Subcutaneous abdominal adipose tissue (tissue), 5 donors: Measurements from ENCODE around the gene TLE7.

Source experiments
- H3K27ac ChIP-seq: one replicate; pipeline ENCODE4 v1.7.0; 2013; ENCODE audit warnings: low read depth, mild to moderate bottlenecking, inconsistent platforms, low read length, moderate library complexity
- H3K27me3 ChIP-seq, 5 donors: one replicate each; pipeline ENCODE4 v1.7.0; 2013; ENCODE audit warnings: low read length in 5 of 5, inconsistent platforms in 1 of 5; ENCODE audit not compliant: control insufficient read depth in 5 of 5, insufficient read depth in 4 of 5
- H3K36me3 ChIP-seq, 5 donors: one replicate each; pipeline ENCODE4 v1.7.0; 2013; ENCODE audit warnings: low read length in 5 of 5; ENCODE audit not compliant: control insufficient read depth in 5 of 5, insufficient read depth in 5 of 5
- H3K4me1 ChIP-seq, 5 donors: one replicate each; pipeline ENCODE4 v1.7.0; 2013; ENCODE audit warnings: low read length in 5 of 5, mild to moderate bottlenecking in 3 of 5, moderate library complexity in 1 of 5; ENCODE audit not compliant: control insufficient read depth in 5 of 5, insufficient read depth in 5 of 5
- H3K4me3 ChIP-seq, 5 donors: one replicate each; pipeline ENCODE4 v1.7.0; 2013; ENCODE audit warnings: low read length in 5 of 5, low read depth in 1 of 5
- H3K9ac ChIP-seq, 5 donors: one replicate each; pipeline ENCODE4 v1.7.0; 2013; ENCODE audit warnings: low read length in 5 of 5, mild to moderate bottlenecking in 4 of 5, moderate library complexity in 3 of 5
- H3K9me3 ChIP-seq, 5 donors: one replicate each; pipeline ENCODE4 v1.7.0; 2013; ENCODE audit warnings: low read length in 5 of 5; ENCODE audit not compliant: control insufficient read depth in 5 of 5
- donor health status: healthy.
- donor health status: healthy.
- donor health status: healthy.
- donor health status: healthy.
- donor health status: healthy.

TLE7 gene

DNA sequence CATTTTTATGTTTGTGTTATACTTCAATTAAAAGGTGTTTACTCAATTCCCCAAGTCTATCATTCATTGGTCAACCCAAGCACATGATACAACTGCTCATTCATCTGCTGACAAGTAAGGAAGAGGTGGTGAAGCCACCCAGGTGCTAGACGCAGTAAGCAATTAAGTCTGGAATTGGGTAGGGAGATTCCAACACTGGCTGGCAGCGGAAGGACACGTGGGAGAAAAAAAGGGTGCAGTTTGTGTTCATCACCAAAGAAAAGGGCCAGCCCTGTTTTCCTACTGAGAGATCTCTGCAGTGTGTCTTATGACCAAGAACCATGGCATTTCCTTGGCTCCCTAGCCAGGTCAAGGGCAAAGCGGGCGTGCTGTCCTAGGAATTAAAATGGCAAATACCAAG lies 32.0 kb upstream of the TLE7 start:
- H3K27me3 ChIP-seq, result no peaks in the 10 kb centered on the region
- no peak overlapping the region for H3K9ac ChIP-seq
- no peaks in the 10 kb centered on the region for H3K9me3 ChIP-seq
- no peaks in the 10 kb centered on the region for H3K4me1 ChIP-seq
- H3K36me3 ChIP-seq, result peaks cover 37 to 74% (median 54%) of the 10 kb centered on the region in 5 donors
- H3K4me3 ChIP-seq, result no peak overlapping the region
- no peak overlapping the region for H3K27ac ChIP-seq

DNA sequence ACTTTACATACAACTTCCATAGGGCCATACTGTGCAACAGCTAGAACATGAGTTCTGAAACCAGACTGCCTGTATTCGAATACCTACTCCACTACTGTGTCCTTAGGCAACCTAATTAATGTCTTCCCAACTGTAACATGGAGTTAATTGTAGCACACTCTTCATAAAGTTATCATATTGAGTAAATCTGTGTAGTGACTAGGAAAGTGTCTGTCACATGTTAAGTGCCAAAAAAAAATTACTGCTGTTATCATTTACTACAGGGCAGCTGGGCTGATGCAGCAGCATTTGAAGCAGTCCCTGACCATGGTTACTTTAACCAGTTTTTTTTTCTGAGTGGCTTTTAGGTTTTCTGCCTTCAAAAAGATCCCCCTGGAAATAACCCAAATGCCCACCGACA lies 31.1 kb upstream of the TLE7 start:
- no peak overlapping the region for H3K27ac ChIP-seq
- H3K4me3 ChIP-seq, result no peak overlapping the region
- peaks cover 32 to 65% (median 50%) of the 10 kb centered on the region in 5 donors for H3K36me3 ChIP-seq
- H3K9ac ChIP-seq, result no peak overlapping the region
- H3K27me3 ChIP-seq, result no peaks in the 10 kb centered on the region
- no peaks in the 10 kb centered on the region for H3K9me3 ChIP-seq
- no peaks in the 10 kb centered on the region for H3K4me1 ChIP-seq

DNA sequence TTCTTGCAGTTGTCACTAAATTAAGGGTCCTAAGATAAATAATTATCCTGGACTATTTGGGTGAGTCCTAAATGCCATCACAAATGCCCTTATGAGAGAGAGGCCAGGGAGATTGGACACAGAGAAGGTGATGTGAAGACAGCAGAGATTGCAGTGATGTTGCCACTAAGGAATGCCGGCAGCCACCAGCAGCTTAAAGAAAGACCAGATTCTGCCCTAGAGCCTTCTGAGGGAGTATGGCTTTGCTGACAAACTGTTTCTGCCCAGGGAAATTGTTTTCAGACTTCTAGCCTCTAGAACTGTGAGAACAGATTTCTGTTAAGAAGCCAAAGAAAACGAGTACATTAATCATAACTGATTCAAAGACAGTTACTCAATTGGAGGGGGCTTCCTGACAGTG lies 30.2 kb upstream of the TLE7 start:
- Histone ChIP-seq H3K4me1 (no peaks in the 10 kb centered on the region), H3K36me3 (peaks cover 24 to 56% (median 41%) of the 10 kb centered on the region in 5 donors), H3K27me3 (no peaks in the 10 kb centered on the region)

DNA sequence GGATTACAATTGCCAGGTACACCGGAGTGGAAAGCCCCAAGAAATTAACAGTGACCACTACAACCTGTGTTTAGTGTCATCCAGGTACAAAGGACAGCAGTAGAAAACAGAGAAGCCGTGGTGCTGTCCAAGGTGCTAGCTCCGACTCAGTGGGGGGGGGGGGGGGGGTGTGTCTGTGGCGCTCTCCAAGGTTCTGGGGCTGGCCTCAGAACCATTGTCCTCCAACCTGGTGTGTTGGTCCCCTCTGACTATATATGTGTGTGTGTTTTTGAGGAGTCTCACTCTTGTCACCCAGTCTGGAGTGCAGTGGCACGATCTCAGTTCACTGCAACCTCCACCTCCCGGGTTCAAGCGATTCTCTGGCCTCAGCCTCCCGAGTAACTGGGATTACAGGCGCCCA lies 26.0 kb upstream of the TLE7 start:
- Histone ChIP-seq H3K27me3 (no peaks in the 10 kb centered on the region), H3K4me3 (no peak overlapping the region), H3K4me1 (peaks cover 0 to 1% (median under 1%) of the 10 kb centered on the region in 5 donors), H3K27ac (no peak overlapping the region), H3K9ac (no peak overlapping the region), H3K9me3 (no peaks in the 10 kb centered on the region), H3K36me3 (peaks cover 0 to 22% (median 8%) of the 10 kb centered on the region in 5 donors)

More for the DNA sequence above, 30.2 kb upstream of the TLE7 start:
- Histone ChIP-seq H3K27ac (no peak overlapping the region), H3K4me3 (no peak overlapping the region), H3K9ac (no peak overlapping the region), H3K9me3 (no peaks in the 10 kb centered on the region)

DNA sequence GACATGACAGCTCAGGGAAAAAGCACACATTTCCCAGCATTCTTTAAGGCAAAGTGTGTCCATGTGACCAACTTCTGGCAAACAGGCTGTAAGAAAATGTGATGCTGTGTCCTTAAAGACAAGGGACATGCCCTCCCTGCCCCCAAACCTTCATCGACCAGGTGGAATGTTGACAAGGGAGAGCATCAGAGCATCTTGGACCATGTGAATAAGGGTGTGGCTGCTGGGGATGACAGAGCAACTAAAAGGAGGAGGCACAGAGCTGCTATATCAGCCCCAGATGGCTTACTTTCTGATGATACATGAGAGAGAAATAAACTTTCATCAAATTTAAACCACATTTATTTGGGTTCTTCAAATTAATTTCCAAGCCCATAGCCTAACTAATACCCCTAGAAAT lies 22.4 kb upstream of the TLE7 start:
- no peaks in the 10 kb centered on the region for H3K9me3 ChIP-seq
- no peak overlapping the region for H3K4me3 ChIP-seq
- H3K36me3 ChIP-seq, result no peaks in the 10 kb centered on the region
- H3K27ac ChIP-seq, result no peak overlapping the region
- H3K4me1 ChIP-seq, result peaks cover 3 to 22% (median 19%) of the 10 kb centered on the region in 5 donors
- no peaks in the 10 kb centered on the region for H3K27me3 ChIP-seq
- H3K9ac ChIP-seq, result no peak overlapping the region

DNA sequence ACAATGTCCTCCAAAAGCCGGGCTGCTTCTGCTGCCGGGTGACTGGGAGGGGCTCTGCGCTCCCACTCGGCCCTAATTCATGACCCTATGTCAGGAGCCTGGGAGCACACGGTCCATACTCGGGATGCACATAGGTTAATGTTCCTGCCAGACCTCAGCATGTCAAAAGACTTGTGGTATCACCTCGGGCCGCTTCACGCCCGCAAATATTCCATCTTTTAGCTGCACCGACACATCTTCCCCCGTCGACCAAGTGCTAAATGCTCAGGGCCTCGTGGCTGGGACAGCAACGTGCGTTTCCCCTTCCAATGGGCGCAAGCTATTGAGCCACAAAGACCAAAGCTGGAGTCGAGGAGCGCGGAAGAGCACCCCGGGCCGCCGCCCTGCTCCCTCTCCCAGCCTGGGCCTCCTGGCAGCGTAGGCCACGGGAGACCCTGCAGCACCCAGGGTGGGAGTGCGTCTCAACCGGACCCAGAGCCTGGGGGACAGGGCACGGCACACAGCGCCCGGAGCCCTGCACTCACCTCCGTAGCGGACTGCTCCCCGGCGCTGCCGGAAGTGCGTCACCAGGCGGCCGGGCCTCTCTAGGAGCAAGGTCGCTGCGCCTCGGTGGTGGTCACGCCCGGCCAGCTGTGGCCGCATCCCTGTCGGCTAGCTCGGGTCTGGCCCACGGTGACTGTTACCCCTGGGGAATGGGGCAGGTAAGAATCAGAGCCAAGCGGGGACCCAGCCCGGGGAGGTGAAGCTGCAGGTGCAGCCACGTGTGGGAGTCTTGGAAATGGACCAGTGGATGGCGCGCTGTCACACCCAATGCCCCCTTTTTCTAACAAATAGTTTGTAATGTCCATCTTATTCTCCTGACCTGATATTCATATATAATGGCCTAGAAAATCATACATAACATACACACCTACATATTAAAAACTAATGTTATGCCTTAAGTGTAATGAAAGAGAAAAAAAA lies 20.1 kb upstream of the TLE7 start, which contains the start of gene ZNF23:
TSS of gene ZNF23 (minus strand) at position 562 of the 963 bp plus-strand sequence. CDS start 5,451 bp downstream, outside the sequence.
- no peaks in the 10 kb centered on the region for H3K36me3 ChIP-seq
- peak within 1 kb of the TSS; percentile 79 to 100 (median 91) for H3K9ac ChIP-seq
- no peaks in the 10 kb centered on the region for H3K9me3 ChIP-seq
- H3K27me3 ChIP-seq, result no peaks in the 10 kb centered on the region
- H3K27ac ChIP-seq, result peak within 1 kb of the TSS; percentile 68
- H3K4me3 ChIP-seq, result peak within 1 kb of the TSS; percentile 84 to 100 (median 97)
- H3K4me1 ChIP-seq, result peaks cover 3 to 22% (median 19%) of the 10 kb centered on the region in 5 donors

DNA sequence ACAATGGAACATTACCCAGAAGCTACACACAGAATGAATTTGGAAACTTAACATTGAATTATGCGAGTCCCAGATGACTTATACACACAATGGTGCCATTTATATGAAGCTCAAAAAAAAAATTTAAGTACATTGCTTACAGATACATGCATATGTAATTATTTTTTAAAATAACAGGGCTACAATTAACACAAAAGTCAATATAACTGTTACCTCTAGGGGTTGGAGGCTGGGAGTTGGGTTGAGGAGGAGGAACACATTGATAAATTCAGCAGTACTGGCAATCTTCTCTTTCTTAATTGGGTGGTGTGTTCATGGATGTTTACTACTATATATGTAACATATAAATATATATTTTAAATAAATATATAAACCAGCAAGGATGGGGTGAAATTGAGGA lies 19.1 kb upstream of the TLE7 start:
- H3K4me1 ChIP-seq, result peaks cover 3 to 22% (median 19%) of the 10 kb centered on the region in 5 donors
- H3K9ac ChIP-seq, result peak overlapping the region in 1 of 5 donors; percentile 79
- no peak overlapping the region for H3K27ac ChIP-seq
- H3K4me3 ChIP-seq, result peak overlapping the region in 4 of 5 donors; percentile 84 to 100 (median 97)
- H3K36me3 ChIP-seq, result peaks cover 0 to 9% (median 9%) of the 10 kb centered on the region in 5 donors
- H3K9me3 ChIP-seq, result no peaks in the 10 kb centered on the region
- H3K27me3 ChIP-seq, result no peaks in the 10 kb centered on the region

DNA sequence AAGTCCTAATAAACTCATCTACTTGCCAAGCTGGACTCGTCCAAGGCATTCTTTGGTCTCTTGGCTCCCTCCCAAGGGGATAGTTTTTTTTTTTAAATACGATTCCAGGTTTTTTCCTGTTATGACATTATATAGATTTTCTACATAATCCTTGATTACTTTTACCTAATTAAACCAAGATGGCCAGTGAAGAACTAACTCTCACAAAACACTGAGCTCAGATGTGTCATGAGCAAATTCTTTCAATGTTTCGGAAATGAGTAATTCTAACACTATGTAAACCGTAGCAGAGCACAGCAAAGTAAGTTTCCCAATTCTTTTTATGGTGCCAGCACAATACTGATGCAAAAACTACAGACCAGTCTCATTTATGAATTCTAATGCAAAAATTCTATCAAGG lies 18.4 kb upstream of the TLE7 start:
- Histone ChIP-seq H3K9me3 (no peaks in the 10 kb centered on the region), H3K4me3 (no peak overlapping the region)

DNA sequence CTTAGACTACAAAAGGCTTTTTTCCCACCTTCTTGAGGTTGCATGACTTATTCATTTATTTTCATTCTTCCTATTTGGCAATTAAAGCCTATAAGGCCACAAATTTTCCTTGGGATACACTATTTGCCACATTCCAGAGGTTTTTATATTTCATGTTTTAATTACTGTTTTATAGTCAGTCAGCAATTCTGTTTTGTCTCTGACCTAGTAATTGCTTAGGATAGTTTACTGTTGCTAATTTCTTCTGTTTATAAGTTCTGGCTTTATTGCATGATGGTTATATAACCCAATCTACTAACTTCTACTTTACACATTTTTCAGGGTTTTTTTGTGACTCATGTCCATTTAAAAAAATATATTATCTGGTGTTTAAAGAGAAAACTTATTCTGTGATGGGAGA lies 17.7 kb upstream of the TLE7 start:
- Histone ChIP-seq H3K27ac (no peak overlapping the region), H3K36me3 (peaks cover 4 to 23% (median 22%) of the 10 kb centered on the region in 5 donors), H3K9me3 (peaks cover 0 to 2% (median 0%) of the 10 kb centered on the region in 5 donors), H3K4me1 (peaks cover 3 to 22% (median 19%) of the 10 kb centered on the region in 5 donors), H3K4me3 (no peak overlapping the region), H3K9ac (no peak overlapping the region), H3K27me3 (no peaks in the 10 kb centered on the region)

More for the DNA sequence above, 18.4 kb upstream of the TLE7 start:
- no peak overlapping the region for H3K27ac ChIP-seq
- H3K9ac ChIP-seq, result no peak overlapping the region
- no peaks in the 10 kb centered on the region for H3K27me3 ChIP-seq
- H3K4me1 ChIP-seq, result peaks cover 3 to 22% (median 19%) of the 10 kb centered on the region in 5 donors
- H3K36me3 ChIP-seq, result peaks cover 4 to 16% (median 15%) of the 10 kb centered on the region in 5 donors

DNA sequence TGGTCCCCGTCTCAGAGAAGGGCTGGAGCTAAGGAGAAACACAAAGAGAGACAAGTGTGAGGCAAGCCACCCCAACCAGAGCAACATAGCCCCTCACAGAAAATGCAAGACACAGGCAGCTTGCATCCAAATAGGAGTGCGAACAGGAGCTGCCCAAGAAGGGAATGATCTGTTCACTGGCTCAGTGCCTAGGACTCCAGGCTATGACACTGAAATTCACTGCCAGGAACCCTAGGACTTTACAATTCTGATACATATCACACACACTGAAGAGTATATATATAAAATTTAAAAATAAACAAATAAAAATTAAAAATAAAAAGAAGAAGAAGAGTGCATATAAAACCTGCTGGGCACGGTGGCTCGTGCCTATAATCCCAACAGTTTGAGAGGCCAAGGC lies 14.9 kb upstream of the TLE7 start:
- Histone ChIP-seq H3K27me3 (no peaks in the 10 kb centered on the region), H3K9me3 (peaks cover 1 to 18% (median 6%) of the 10 kb centered on the region in 5 donors), H3K9ac (no peak overlapping the region), H3K27ac (no peak overlapping the region), H3K36me3 (peaks cover 16 to 50% (median 49%) of the 10 kb centered on the region in 5 donors), H3K4me3 (no peak overlapping the region), H3K4me1 (peaks cover 3 to 15% (median 12%) of the 10 kb centered on the region in 5 donors)
